SK-N-SH (cell line): ENCODE measurements around the gene ZNF385C. TPM values are rescaled to one million over a fixed set of nuclear protein-coding genes. Genes with fewer than 3 reads are reported as not detected.

Experiments used
- CTCF ChIA-PET: fragments of 300-600, 350-600 bp; formaldehyde crosslinking; extraction: SDS; loops from one replicate; lab custom pipeline; 2021; lab: Yijun Ruan, JAX
- POLR2A ChIA-PET: fragments of 350-600 bp; sonication (Branson Sonifier 250); formaldehyde crosslinking; extraction: SDS; loops from one replicate; lab custom pipeline; 2020; ENCODE audit warnings: antibody characterized with exemption, inconsistent platforms; lab: Yijun Ruan, JAX
- DNase-seq: peaks from one replicate; pipeline ENCODE4 v3.0.0; 2012
- H2AFZ ChIP-seq: fragments of 200-600 bp; sonication (generic); 2 replicates; pipeline ENCODE4 v1.8.1; 2016; ENCODE audit warnings: antibody characterized with exemption, mild to moderate bottlenecking, low read depth
- H3F3A ChIP-seq: fragments of 200-600 bp; sonication (generic); replicated peaks from 2 replicates; pipeline ENCODE3; 2016; ENCODE audit warnings: antibody characterized with exemption, mild to moderate bottlenecking; ENCODE audit not compliant: insufficient read depth
- H3K27ac ChIP-seq, 2 experiments: fragments of 200-500 bp in 1 of 2; fragments of 200-600 bp in 1 of 2; sonication (Bioruptor generic) in 1 of 2; sonication (generic), shearing (Covaris generic) in 1 of 2; 2 replicates each; pipeline versions ENCODE4 v1.5.1 to v1.6.1; 2014 to 2016; ENCODE audit warnings: low read depth in 2 of 2, inconsistent platforms in 1 of 2, low read length in 1 of 2, mild to moderate bottlenecking in 1 of 2, mixed read lengths in 1 of 2
- H3K27me3 ChIP-seq: fragments of 200-600 bp; sonication (generic), shearing (Covaris generic); 2 replicates; pipeline ENCODE4 v1.6.1; 2016; ENCODE audit warnings: mixed run types; ENCODE audit not compliant: insufficient read depth
- H3K36me3 ChIP-seq, 2 experiments: fragments of 200-500 bp in 1 of 2; fragments of 200-600 bp in 1 of 2; sonication (Bioruptor generic) in 1 of 2; sonication (generic) in 1 of 2; replicated peaks in 1 of 2; 2 replicates each; pipeline versions ENCODE3 to v1.5.1; 2014 to 2016; ENCODE audit warnings: low read length in 1 of 2, mild to moderate bottlenecking in 1 of 2; ENCODE audit not compliant: insufficient read depth in 2 of 2, control insufficient read depth in 1 of 2
- H3K4me1 ChIP-seq, 2 experiments: fragments of 200-500 bp in 1 of 2; fragments of 200-600 bp in 1 of 2; sonication (Bioruptor generic) in 1 of 2; sonication (generic), shearing (Covaris generic) in 1 of 2; 2 replicates each; pipeline versions ENCODE4 v1.5.1 to v1.6.1; 2014 to 2016; ENCODE audit warnings: low read depth in 1 of 2, low read length in 1 of 2, mixed run types in 1 of 2; ENCODE audit not compliant: insufficient read depth in 2 of 2, control insufficient read depth in 1 of 2
- H3K4me2 ChIP-seq: fragments of 200-600 bp; sonication (generic), shearing (Covaris generic); 2 replicates; pipeline ENCODE4 v1.6.1; 2017; ENCODE audit warnings: mixed run types
- H3K4me3 ChIP-seq, 2 experiments: fragments of 200-500 bp in 1 of 2; fragments of 200-600 bp in 1 of 2; sonication (Bioruptor generic) in 1 of 2; sonication (generic), shearing (Covaris generic) in 1 of 2; 2 replicates each; pipeline versions ENCODE4 v1.5.1 to v1.8.1; 2014 to 2016; ENCODE audit warnings: low read depth in 2 of 2, inconsistent platforms in 1 of 2, low read length in 1 of 2, mild to moderate bottlenecking in 1 of 2, mixed read lengths in 1 of 2, moderate library complexity in 1 of 2
- H3K79me2 ChIP-seq: fragments of 200-600 bp; sonication (generic); 2 replicates; pipeline ENCODE4 v1.8.1; 2017; ENCODE audit warnings: mild to moderate bottlenecking; ENCODE audit not compliant: insufficient read depth
- H3K9ac ChIP-seq: fragments of 200-600 bp; sonication (generic); 2 replicates; pipeline ENCODE4 v1.6.1; 2017; ENCODE audit warnings: mixed run types
- H3K9me2 ChIP-seq: fragments of 200-600 bp; sonication (generic); 2 replicates; pipeline ENCODE4 v1.6.1; 2017; ENCODE audit warnings: mixed run types
- H3K9me3 ChIP-seq: fragments of 200-600 bp; sonication (generic); 2 replicates; pipeline ENCODE4 v1.6.1; 2017; ENCODE audit warnings: mixed run types, mild to moderate bottlenecking, moderate library complexity
- H4K20me1 ChIP-seq: fragments of 200-600 bp; sonication (generic); 2 replicates; pipeline ENCODE4 v1.6.1; 2017; ENCODE audit warnings: mild to moderate bottlenecking, mixed run types; ENCODE audit not compliant: insufficient read depth
- CTCF ChIP-seq: fragments of 200-600 bp; sonication (generic); IDR thresholded peaks from 2 replicates; pipeline ENCODE4 v1.6.1; 2017; ENCODE audit warnings: antibody characterized with exemption, mild to moderate bottlenecking, moderate library complexity
- EP300 ChIP-seq, 2 experiments: IDR thresholded peaks; 2 replicates each; pipeline versions ENCODE4 v1.4.0 to v1.6.1; 2012; ENCODE audit warnings: borderline replicate concordance in 1 of 2, low read depth in 1 of 2, low read length in 1 of 2
- EZH2phosphoT487 ChIP-seq: fragments of 200-600 bp; sonication (generic); IDR thresholded peaks from 2 replicates; pipeline ENCODE4 v1.6.1; 2017; ENCODE audit warnings: low read depth, mixed run types, mild to moderate bottlenecking, antibody characterized with exemption, moderate library complexity, borderline replicate concordance
- FOSL2 ChIP-seq: IDR thresholded peaks from 2 replicates; pipeline ENCODE4 v1.4.0; 2012; ENCODE audit warnings: low read depth, mild to moderate bottlenecking, moderate library complexity, borderline replicate concordance
- MEF2A ChIP-seq: IDR thresholded peaks from 2 replicates; pipeline ENCODE4 v1.4.0; 2012; ENCODE audit warnings: low read depth, borderline replicate concordance
- RAD21 ChIP-seq: IDR thresholded peaks from 2 replicates; pipeline ENCODE4 v1.6.1; 2012; ENCODE audit warnings: mild to moderate bottlenecking, low read length
- RCOR1 ChIP-seq: fragments of 150-350 bp; IDR thresholded peaks from 2 replicates; pipeline ENCODE4 v1.6.1; 2017; ENCODE audit warnings: antibody characterized with exemption, low read length
- SMC3 ChIP-seq: IDR thresholded peaks from 2 replicates; pipeline ENCODE4 v1.6.1; 2012; ENCODE audit warnings: low read depth, low read length, improper control_type of control experiment
- TCF12 ChIP-seq: IDR thresholded peaks from 2 replicates; pipeline ENCODE4 v1.4.0; 2012
- USF1 ChIP-seq: IDR thresholded peaks from 2 replicates; pipeline ENCODE4 v1.4.0; 2012; ENCODE audit warnings: low read depth, borderline replicate concordance
- USF2 ChIP-seq: fragments of 150-350 bp; IDR thresholded peaks from 2 replicates; pipeline ENCODE4 v1.6.1; 2017; ENCODE audit warnings: antibody characterized with exemption, low read length, low read depth, borderline replicate concordance
- YY1 ChIP-seq: IDR thresholded peaks from 2 replicates; pipeline ENCODE4 v1.4.0; 2012; ENCODE audit warnings: low read depth, mild to moderate bottlenecking
- WGBS: methylation state at CpG from one replicate; pipeline ENCODE4 v1.1.6; 2017; ENCODE audit warnings: low lambda C conversion rate; 5-methylcytosine and 5-hydroxymethylcytosine counted together
- polyA plus RNA-seq, 3 experiments: library from polyadenylated mRNA; depleted of rRNA; stranded (reverse); fragments of >200 nt; gene quantifications; 2 replicates each; pipeline ENCODE4 v1.2.3, GENCODE V29; 2012
- TF ChIP-seq, protein P1 (sequence below): fragments of 150-350 bp; IDR thresholded peaks from 2 replicates; pipeline ENCODE4 v1.6.1; 2016; ENCODE audit warnings: mild to moderate bottlenecking, low read depth, low read length

The ZNF385C gene
- polyA plus RNA-seq, 1 of the 3 experiments (the other 2 are of a cell fraction) = 0.05 TPM

DNA sequence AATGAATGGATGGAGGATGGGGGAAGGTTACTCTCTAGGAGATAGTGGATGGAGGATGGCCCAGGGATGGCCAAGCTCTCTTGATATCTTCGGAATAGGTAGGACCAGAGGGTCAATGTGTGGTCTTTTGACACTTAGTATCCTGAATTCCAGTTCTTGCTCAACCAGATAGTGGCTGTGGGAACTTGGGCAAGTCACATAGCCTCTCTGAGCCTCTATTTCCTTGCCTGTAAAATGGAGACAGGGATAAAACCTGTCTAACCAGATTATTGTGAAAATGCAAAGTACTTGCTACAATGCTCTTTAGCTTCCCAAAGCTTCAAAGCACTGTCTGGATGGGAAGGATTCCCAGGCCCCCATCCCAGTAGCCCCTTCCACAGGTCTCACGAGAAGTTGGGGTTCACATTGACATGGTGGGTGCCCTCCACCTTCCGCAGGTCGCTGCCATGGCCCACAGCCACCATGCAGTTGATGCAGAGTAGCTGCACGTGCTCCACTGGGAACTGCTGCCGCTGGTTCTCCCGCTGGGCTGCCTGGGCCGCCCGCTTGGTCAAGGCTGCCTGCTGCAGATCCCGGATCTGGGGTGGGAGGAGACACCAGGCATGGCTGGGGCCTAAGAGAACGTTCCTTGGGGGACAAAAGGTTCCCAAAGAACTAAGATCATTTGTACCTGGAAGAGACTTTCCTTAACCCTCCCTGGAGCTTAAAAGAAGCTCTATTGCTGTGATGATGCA lies 5.1 kb upstream of the ZNF385C start (continued):
- TF ChIP-seq YY1 (no peak), EZH2phosphoT487 (no peak), USF1 (no peak), USF2 (no peak), EP300 (IDR thresholded peaks at IDR 0.05; ENCODE audit: borderline replicate concordance in 1 of 2, low read depth in 1 of 2, low read length in 1 of 2) (no peak), SMC3 (no peak), TCF12 (no peak)
- TF ChIP-seq, all 33 proteins: peak for 0

DNA sequence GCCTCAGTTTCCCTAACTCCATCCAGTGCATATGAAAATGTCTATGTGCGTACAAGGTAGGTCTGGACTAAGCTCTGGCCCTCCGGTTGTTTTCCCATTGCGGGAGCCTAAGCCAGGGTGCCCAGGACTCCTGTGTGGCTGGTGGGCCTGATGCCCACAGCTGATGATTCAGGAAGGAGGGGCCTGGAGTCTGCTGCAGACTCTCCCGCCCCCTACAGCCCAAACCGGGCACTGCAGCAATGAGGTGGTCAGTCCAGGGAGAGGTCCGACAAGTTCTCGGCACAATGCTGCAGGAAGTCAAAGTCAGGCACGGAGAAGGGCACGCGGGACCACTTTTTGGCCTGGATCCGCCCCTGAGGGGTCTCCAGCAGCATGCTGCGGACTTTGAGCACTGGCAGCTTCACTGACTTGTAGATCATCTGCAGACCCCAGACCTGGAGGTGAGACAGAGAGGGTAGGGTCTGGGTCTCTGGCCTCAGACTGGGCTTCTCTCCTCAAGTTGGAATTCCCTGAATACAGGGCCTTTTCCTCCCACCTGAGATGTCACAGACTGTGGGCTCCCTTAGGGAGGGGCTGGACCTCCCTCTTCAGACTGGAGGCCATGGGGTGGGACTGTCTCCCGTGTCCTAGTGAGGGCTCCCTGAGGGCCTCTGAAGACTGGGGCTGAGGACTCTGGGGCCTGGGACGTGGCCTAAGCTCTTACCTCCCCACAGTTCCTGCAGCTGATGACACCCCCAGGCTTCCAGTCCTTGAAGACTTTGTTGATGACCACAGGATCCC lies 3.4 kb upstream of the ZNF385C start:
- 32% methylated on average over 9 of the region's 14 CpGs for WGBS
- Histone ChIP-seq H3K27me3 (no peaks in the 10 kb centered on the region; the same call in 1 of the 2 replicates), H3K79me2 (no peaks in the 10 kb centered on the region), H4K20me1 (no peaks in the 10 kb centered on the region), H3K36me3 (no peaks in the 10 kb centered on the region), H3K27ac (no peak overlapping the region), H3K4me1 (peaks cover 0 to 8% of the 10 kb centered on the region in 2 experiments; a peak in 1 of 4 replicates), H3K4me2 (no peak overlapping the region), H3K9me3 (no peaks in the 10 kb centered on the region), H2AFZ (no peak overlapping the region), H3K9ac (no peak overlapping the region), H3K9me2 (no peaks in the 10 kb centered on the region), H3F3A (no peaks in the 10 kb centered on the region), H3K4me3 (no peak overlapping the region)
- CTCF ChIA-PET = interaction anchor here (0.5 to 29.9 kb wide), 41 partner anchors 10 to 376 kb away, joined by 3 to 496 read pairs (median 5); partner anchors contain the start of genes C17orf113, DHX58, DNAJC7 and KAT2A
- POLR2A ChIA-PET = interaction anchor here (0.8 kb wide), 1 partner anchor 237 kb away, joined by 3 read pairs; the partner anchor contains the start of gene KLHL11
- TF ChIP-seq CTCF = peak; percentile 86
- TF ChIP-seq, protein P1, sequence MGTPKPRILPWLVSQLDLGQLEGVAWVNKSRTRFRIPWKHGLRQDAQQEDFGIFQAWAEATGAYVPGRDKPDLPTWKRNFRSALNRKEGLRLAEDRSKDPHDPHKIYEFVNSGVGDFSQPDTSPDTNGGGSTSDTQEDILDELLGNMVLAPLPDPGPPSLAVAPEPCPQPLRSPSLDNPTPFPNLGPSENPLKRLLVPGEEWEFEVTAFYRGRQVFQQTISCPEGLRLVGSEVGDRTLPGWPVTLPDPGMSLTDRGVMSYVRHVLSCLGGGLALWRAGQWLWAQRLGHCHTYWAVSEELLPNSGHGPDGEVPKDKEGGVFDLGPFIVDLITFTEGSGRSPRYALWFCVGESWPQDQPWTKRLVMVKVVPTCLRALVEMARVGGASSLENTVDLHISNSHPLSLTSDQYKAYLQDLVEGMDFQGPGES = no peak
- TF ChIP-seq MEF2A = no peak
- TF ChIP-seq FOSL2 = no peak
- no peak for TF ChIP-seq RCOR1
- peak; percentile 76 for TF ChIP-seq SMC3
- peak; percentile 86 for TF ChIP-seq RAD21
- TF ChIP-seq EZH2phosphoT487 = no peak
- peak; percentile 92 for DNase-seq
